D341Med (cell line): ENCODE results near the gene BNC1.
"Not testable (repeated sequence)": the region's sequence is repeated elsewhere in the genome, so short reads cannot be mapped to it uniquely, and the experiment has no call there.

Source experiments
- DNase-seq: peaks from one replicate; pipeline ENCODE4 v3.0.0; 2012; ENCODE audit warnings: low spot score

The BNC1 gene

GRCh38 chr15:83243634-83244033 lies 40.8 kb downstream of the BNC1 start:
- DNase-seq = no peak

GRCh38 chr15:83230242-83230641 lies 54.2 kb downstream of the BNC1 start:
- DNase-seq = no peak

- no peak for DNase-seq
These were observed 59.0 kb downstream of the BNC1 start for GRCh38 chr15:83225449-83225848.

GRCh38 chr15:83221781-83222180 lies 62.7 kb downstream of the BNC1 start:
- DNase-seq = not testable (repeated sequence)

GRCh38 chr15:83219026-83219425 lies 65.4 kb downstream of the BNC1 start:
- no peak for DNase-seq

- no peak for DNase-seq
These were observed 69.2 kb downstream of the BNC1 start for GRCh38 chr15:83215306-83215705.

GRCh38 chr15:83210619-83211018 lies 73.8 kb downstream of the BNC1 start:
- no peak for DNase-seq

- no peak for DNase-seq
These were observed 75.1 kb downstream of the BNC1 start for GRCh38 chr15:83209333-83209732.

- DNase-seq = no peak
These were observed 76.2 kb downstream of the BNC1 start for GRCh38 chr15:83208367-83208661.

- DNase-seq = peak; percentile 88
These were observed 76.7 kb downstream of the BNC1 start, which contains the start of gene HDGFL3 for GRCh38 chr15:83207660-83208366. TSS of gene HDGFL3 (minus strand) at chr15:83207823. CDS start at chr15:83207414, 409 bp downstream.

- DNase-seq = peak; percentile 81
These were observed 77.3 kb downstream of the BNC1 start for GRCh38 chr15:83207009-83207659.

- DNase-seq = no peak
These were observed 77.9 kb downstream of the BNC1 start for GRCh38 chr15:83206526-83207008.
